Activated CD8-positive, alpha-beta T cell treated with anti-CD3 and anti-CD28 coated beads for 36 hours (primary cell): ENCODE measurements around the gene UGP2. TPM values are rescaled to one million over a fixed set of nuclear protein-coding genes. Genes with fewer than 3 reads are reported as not detected.
A peak's percentile ranks its signal among the peaks of the same experiment; 100 is the strongest.

ENCODE experiments used
- ATAC-seq: fragments of 200-7000 bp; cut with Tn5 transposase; one replicate; pipeline ENCODE4 v1.10.0; 2021; ENCODE audit warnings: mild to moderate bottlenecking, moderate library complexity
- CTCF ChIA-PET: fragments of 350-600 bp; sonication (Branson Sonifier 250); formaldehyde crosslinking; loops from one replicate; lab custom pipeline; 2021; ENCODE audit warnings: antibody characterized with exemption; lab: Charles Lee
- POLR2A ChIA-PET: fragments of 350-600 bp; sonication (Branson Sonifier 250); formaldehyde crosslinking; loops from one replicate; lab custom pipeline; 2021; ENCODE audit warnings: antibody characterized with exemption; lab: Charles Lee
- DNase-seq: peaks from one replicate; pipeline ENCODE4 v3.0.0-alpha.2; 2020
- H3K27ac Mint-ChIP-seq: one replicate; pipeline ENCODE4 v1.8.0; 2021; ENCODE audit warnings: mild to moderate bottlenecking, mixed read lengths
- H3K27me3 Mint-ChIP-seq: one replicate; pipeline ENCODE4 v1.8.0; 2021; ENCODE audit warnings: mixed read lengths
- H3K36me3 Mint-ChIP-seq: one replicate; pipeline ENCODE4 v1.8.0; 2021; ENCODE audit warnings: low read depth, mixed read lengths
- H3K4me1 Mint-ChIP-seq: one replicate; pipeline ENCODE4 v1.8.0; 2021; ENCODE audit warnings: low read depth, mixed read lengths
- H3K4me3 Mint-ChIP-seq: one replicate; pipeline ENCODE4 v1.8.0; 2021; ENCODE audit warnings: mild to moderate bottlenecking, moderate library complexity, mixed read lengths
- H3K9me3 Mint-ChIP-seq: one replicate; pipeline ENCODE4 v1.8.0; 2021; ENCODE audit warnings: mixed read lengths
- intact Hi-C: fragments of 100-400 bp; cut with micrococcal nuclease; formaldehyde crosslinking; loops from one replicate; pipeline ENCODE4 v1.10.0; 2022
- total RNA-seq, 2 experiments: library from RNA; stranded (reverse); gene quantifications; one replicate each; pipeline ENCODE4 v1.2.3, GENCODE V29; 2021
- TF ChIP-seq, protein P1 (sequence below): fragments of 200-600 bp; IDR thresholded peaks from one replicate; pipeline ENCODE4 v1.8.0; 2022; ENCODE audit warnings: antibody characterized with exemption, mild to moderate bottlenecking

UGP2 gene
- total RNA-seq, 2 experiments from 2014 or later = 81.4 to 83.7 TPM

DNA sequence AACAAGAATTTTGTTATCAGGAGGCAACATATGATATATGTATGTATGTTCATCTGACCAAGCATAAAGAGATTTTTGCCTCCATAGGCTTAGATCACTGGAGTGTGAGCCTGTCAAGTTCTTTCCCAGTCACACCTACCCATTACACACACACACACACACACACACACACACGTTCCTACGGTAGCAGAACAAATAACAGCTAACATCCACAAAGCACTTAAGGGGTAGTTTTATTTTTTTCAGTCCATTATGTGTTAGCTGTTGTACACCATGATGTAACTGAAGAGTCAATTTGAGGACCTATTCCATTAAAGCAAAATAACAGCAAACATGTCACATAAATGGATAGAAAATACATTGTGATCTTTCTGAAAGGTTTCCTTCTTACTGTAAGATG lies 39.5 kb downstream of the UGP2 start:
- no peak for DNase-seq
- TF ChIP-seq, protein P1, sequence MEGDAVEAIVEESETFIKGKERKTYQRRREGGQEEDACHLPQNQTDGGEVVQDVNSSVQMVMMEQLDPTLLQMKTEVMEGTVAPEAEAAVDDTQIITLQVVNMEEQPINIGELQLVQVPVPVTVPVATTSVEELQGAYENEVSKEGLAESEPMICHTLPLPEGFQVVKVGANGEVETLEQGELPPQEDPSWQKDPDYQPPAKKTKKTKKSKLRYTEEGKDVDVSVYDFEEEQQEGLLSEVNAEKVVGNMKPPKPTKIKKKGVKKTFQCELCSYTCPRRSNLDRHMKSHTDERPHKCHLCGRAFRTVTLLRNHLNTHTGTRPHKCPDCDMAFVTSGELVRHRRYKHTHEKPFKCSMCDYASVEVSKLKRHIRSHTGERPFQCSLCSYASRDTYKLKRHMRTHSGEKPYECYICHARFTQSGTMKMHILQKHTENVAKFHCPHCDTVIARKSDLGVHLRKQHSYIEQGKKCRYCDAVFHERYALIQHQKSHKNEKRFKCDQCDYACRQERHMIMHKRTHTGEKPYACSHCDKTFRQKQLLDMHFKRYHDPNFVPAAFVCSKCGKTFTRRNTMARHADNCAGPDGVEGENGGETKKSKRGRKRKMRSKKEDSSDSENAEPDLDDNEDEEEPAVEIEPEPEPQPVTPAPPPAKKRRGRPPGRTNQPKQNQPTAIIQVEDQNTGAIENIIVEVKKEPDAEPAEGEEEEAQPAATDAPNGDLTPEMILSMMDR = no peak
- POLR2A ChIA-PET = interaction anchor here (0.6 to 0.7 kb wide), 2 partner anchors 291 to 1639 kb away, joined by 3 to 4 read pairs; no protein-coding TSS in a partner anchor
- Mint-ChIP-seq H3K27me3 (no peaks in the 10 kb centered on the region), H3K9me3 (no peaks in the 10 kb centered on the region), H3K27ac (peak overlapping the region; percentile 60), H3K36me3 (peaks cover 37% of the 10 kb centered on the region), H3K4me3 (no peak overlapping the region), H3K4me1 (peaks cover 34% of the 10 kb centered on the region)
- CTCF ChIA-PET = interaction anchor here (0.8 kb wide), 1 partner anchor 19 kb away, joined by 3 read pairs; no protein-coding TSS in a partner anchor
- intact Hi-C loops = no loop called here
- ATAC-seq = no peak

- DNase-seq (peak; percentile 11), ATAC-seq (no peak)
- intact Hi-C loops = no loop called here
- peaks cover 33% of the 10 kb centered on the region for H3K36me3 Mint-ChIP-seq
- no peak overlapping the region for H3K4me3 Mint-ChIP-seq
- H3K4me1 Mint-ChIP-seq = peaks cover 30% of the 10 kb centered on the region
- CTCF ChIA-PET = interaction anchor here (1.7 kb wide), 1 partner anchor 21 kb away, joined by 8 read pairs; no protein-coding TSS in a partner anchor
- peak overlapping the region; percentile 60 for H3K27ac Mint-ChIP-seq
- POLR2A ChIA-PET = interaction anchor here (0.5 to 1.1 kb wide), 2 partner anchors 37 to 71 kb away, joined by 3 to 4 read pairs; no protein-coding TSS in a partner anchor
- TF ChIP-seq, protein P1 = no peak
- no peaks in the 10 kb centered on the region for H3K9me3 Mint-ChIP-seq
- no peaks in the 10 kb centered on the region for H3K27me3 Mint-ChIP-seq
Measured at GRCh38 chr2:63882395-63883105, 40.9 kb downstream of the UGP2 start.

- DNase-seq (no peak), ATAC-seq (no peak)
- Mint-ChIP-seq H3K27me3 (no peaks in the 10 kb centered on the region), H3K27ac (no peak overlapping the region), H3K4me3 (no peak overlapping the region), H3K36me3 (peaks cover 40% of the 10 kb centered on the region), H3K9me3 (no peaks in the 10 kb centered on the region), H3K4me1 (peaks cover 29% of the 10 kb centered on the region)
- TF ChIP-seq, protein P1 = no peak
- ChIA-PET CTCF (interaction anchor here (0.9 to 1.0 kb wide), 2 partner anchors 29 to 67 kb away, joined by 3 to 4 read pairs; no protein-coding TSS in a partner anchor), POLR2A (no interaction called here)
- intact Hi-C loops = loop anchor here (5.0 kb wide), 1 partner anchor 189 kb away; no protein-coding TSS in a partner anchor
Measured at GRCh38 chr2:63886445-63886844, 44.7 kb downstream of the UGP2 start.

DNA sequence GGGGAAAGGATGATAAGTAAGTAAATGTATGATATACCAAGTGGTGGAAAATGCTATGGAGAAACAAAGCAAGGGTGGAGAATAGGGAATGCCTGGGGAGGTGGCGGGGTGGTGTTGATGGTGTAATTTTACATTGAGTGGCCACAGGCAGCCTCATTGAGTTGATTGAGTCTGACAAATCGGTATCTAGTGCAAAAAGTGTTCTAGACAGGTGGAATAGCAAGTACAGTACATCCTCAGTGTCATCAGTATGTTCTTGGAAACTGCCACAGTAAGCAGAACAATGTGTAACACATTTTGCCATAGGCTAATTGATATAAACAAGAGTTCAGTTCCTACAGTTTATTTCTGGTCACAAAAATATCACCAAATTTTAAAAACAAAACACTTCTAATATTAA lies 46.4 kb downstream of the UGP2 start:
- ATAC-seq (no peak), DNase-seq (no peak)
- intact Hi-C loops = loop anchor here (5.0 kb wide), 1 partner anchor 191 kb away; no protein-coding TSS in a partner anchor
- TF ChIP-seq, protein P1 = no peak
- peaks cover 14% of the 10 kb centered on the region for H3K4me1 Mint-ChIP-seq
- no peak overlapping the region for H3K4me3 Mint-ChIP-seq
- ChIA-PET POLR2A (no interaction called here), CTCF (interaction anchor here (0.7 to 1.1 kb wide), 2 partner anchors 9 to 24 kb away, joined by 3 read pairs; no protein-coding TSS in a partner anchor)
- no peak overlapping the region for H3K27ac Mint-ChIP-seq
- H3K36me3 Mint-ChIP-seq = peaks cover 39% of the 10 kb centered on the region
- no peaks in the 10 kb centered on the region for H3K27me3 Mint-ChIP-seq
- no peaks in the 10 kb centered on the region for H3K9me3 Mint-ChIP-seq
